Naive thymus-derived CD8-positive, alpha-beta T cell (primary cell): ENCODE data around the gene HLA-DQB1. TPM values are rescaled to one million over a fixed set of nuclear protein-coding genes. Genes with fewer than 3 reads are reported as not detected.

ENCODE experiments used
- ATAC-seq, 2 donors: fragments of 150-1000 bp; cut with Tn5 transposase in 1 of 2; sonication (Bioruptor Pico), chemical (Tn5 transposase) in 1 of 2; 1 replicate in 1 of 2; 2 replicates in 1 of 2; pipeline ENCODE4 v1.10.0; 2021; ENCODE audit warnings: mild to moderate bottlenecking in 2 of 2, moderate library complexity in 2 of 2
- POLR2A ChIA-PET: fragments of 350-600 bp; sonication (Branson Sonifier 250); formaldehyde crosslinking; loops from one replicate; lab custom pipeline; 2021; ENCODE audit warnings: antibody characterized with exemption; lab: Charles Lee
- DNase-seq, 10 donors: peaks; one replicate each; pipeline versions ENCODE4 v3.0.0 to v3.0.0-alpha.2; 2020 to 2022
- H3K27ac Mint-ChIP-seq, 10 donors: one replicate each; pipeline ENCODE4 v1.8.0; 2020 to 2022; ENCODE audit warnings: mild to moderate bottlenecking in 10 of 10, mixed read lengths in 10 of 10, moderate library complexity in 4 of 10, inconsistent platforms in 1 of 10
- H3K27me3 Mint-ChIP-seq, 5 donors: one replicate each; pipeline ENCODE4 v1.8.0; 2021 to 2022; ENCODE audit warnings: mixed read lengths in 5 of 5
- H3K36me3 Mint-ChIP-seq, 3 donors: one replicate each; pipeline ENCODE4 v1.8.0; 2020 to 2022; ENCODE audit warnings: mixed read lengths in 3 of 3, mild to moderate bottlenecking in 2 of 3, inconsistent platforms in 1 of 3
- H3K4me1 Mint-ChIP-seq, 4 donors: one replicate each; pipeline ENCODE4 v1.8.0; 2021 to 2022; ENCODE audit warnings: mixed read lengths in 4 of 4
- H3K4me3 Mint-ChIP-seq, 10 donors: one replicate each; pipeline ENCODE4 v1.8.0; 2020 to 2022; ENCODE audit warnings: mild to moderate bottlenecking in 10 of 10, mixed read lengths in 10 of 10, moderate library complexity in 6 of 10, inconsistent platforms in 1 of 10
- H3K9me3 Mint-ChIP-seq, 9 donors: one replicate each; pipeline ENCODE4 v1.8.0; 2020 to 2022; ENCODE audit warnings: mixed read lengths in 9 of 9, mild to moderate bottlenecking in 3 of 9, inconsistent platforms in 1 of 9, moderate library complexity in 1 of 9
- polyA plus RNA-seq, 3 donors: library from polyadenylated mRNA; unstranded; fragments of 300-500 nt; fragmentation: Illumina TruSeq; gene quantifications; one replicate each; pipeline ENCODE4 v1.2.3, GENCODE V29; 2021
- total RNA-seq, 8 experiments: library from RNA in 2 of 8; stranded (reverse) in 2 of 8; gene quantifications; one replicate each; pipeline ENCODE4 v1.2.3 and lab custom pipeline; 2021 to 2026

HLA-DQB1 gene
- total and polyA plus RNA-seq, 5 experiments from 2014 or later: 1.4 to 22.9 (median 13.6) TPM

DNA sequence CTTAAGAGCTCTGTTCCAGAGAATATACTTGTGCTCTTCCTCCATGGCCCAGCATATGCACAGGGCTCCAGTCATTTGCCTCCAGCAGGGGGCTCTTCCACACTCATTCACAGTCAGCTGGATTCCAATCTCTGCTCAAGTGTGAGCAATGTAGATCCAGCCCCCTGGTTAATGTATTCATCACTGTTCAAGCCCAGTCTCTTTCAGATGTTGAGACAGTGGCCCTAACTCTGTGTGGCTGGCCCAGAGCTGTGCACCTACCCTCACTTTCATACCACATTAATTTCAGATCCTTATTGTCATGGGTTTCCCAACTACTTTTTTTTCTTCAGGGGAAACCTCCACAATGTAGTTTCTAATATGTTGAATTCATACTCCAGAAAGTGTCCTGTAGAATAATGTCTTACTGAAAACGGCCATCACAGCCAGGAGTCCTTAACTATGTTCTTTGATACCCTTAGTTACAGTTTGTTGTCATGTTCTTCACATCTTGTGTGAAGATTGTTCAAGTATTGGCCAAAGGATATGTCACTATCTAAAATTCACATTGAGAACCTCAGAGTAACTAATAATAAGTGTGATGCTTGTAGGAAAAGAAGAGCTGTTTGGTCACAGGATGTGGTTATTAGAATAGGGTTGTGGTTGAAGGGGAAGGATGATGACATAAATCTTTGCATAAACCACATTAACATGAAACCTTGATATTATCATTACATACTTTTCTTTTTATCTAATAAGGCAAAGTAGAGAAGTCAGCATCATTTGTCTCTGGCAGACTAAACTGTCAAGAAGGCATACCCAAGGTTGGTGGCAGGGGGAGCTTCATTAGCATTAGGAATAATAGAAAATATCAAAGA lies 43.7 kb downstream of the HLA-DQB1 start:
- Mint-ChIP-seq H3K9me3 (peaks cover 0 to 11% (median 3%) of the 10 kb centered on the region in 9 donors), H3K36me3 (peaks cover 0 to 6% (median 0%) of the 10 kb centered on the region in 3 donors), H3K4me1 (peaks cover 21 to 60% (median 34%) of the 10 kb centered on the region in 4 donors), H3K4me3 (peak overlapping the region in 9 of 10 donors; percentile 29 to 68 (median 52)), H3K27ac (peak overlapping the region; percentile 60 to 94 (median 88)), H3K27me3 (no peaks in the 10 kb centered on the region)
- ATAC-seq (peak; percentile 74 to 87), DNase-seq (peak; percentile 5 to 87 (median 50))
- POLR2A ChIA-PET: interaction anchor here (0.7 to 1.7 kb wide), 5 partner anchors 12 to 42 kb away, joined by 3 to 9 read pairs (median 4); partner anchors contain the start of gene HLA-DQA1

DNA sequence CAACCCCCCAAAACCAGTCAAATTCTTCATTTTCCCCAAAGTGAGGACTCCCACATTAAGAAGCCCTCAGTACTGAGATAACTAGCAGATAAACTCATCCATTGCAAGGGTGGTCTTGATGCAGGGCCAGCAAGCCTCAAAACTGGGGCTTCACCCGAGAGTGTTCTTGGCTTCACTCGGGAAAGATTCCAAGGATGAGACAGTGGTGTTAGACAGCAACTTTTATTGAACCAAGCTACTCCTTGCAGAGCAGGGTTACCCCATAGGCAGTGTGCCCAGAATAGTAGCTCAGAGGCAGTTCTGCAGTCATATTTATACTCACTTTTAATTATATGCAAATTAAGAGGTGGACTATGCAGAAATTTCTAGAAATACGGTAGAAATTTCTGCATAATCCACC lies 45.1 kb downstream of the HLA-DQB1 start:
- Mint-ChIP-seq H3K4me3 (no peak overlapping the region), H3K36me3 (peaks cover 0 to 6% (median 2%) of the 10 kb centered on the region in 3 donors), H3K27ac (peak overlapping the region in 4 of 10 donors; percentile 6 to 94 (median 43)), H3K4me1 (peaks cover 21 to 56% (median 33%) of the 10 kb centered on the region in 4 donors), H3K27me3 (no peaks in the 10 kb centered on the region), H3K9me3 (peaks cover 0 to 19% (median 3%) of the 10 kb centered on the region in 9 donors)
- ATAC-seq (no peak), DNase-seq (no peak)
- POLR2A ChIA-PET: interaction anchor here (0.6 kb wide), 1 partner anchor 460 kb away, joined by 3 read pairs; no protein-coding TSS in a partner anchor

DNA sequence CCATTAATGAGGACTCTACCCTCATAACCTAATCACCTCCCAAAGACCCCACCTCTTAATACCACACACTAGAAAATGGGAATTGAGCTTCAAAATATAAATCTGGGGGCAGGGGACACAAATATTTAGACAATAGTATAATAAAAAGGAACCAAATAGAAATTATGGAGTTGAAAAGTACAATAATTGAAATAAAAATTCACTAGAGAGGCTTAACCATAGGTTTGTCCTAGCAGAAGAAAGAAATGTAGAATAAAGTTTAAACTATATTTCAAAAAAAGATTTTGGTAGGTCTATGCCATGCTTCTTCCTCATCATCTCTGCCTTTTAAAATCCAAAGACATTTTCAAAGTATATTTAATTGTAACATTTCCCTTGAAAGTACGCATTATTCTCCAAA lies 48.7 kb downstream of the HLA-DQB1 start:
- Mint-ChIP-seq H3K27ac (no peak overlapping the region), H3K4me1 (peaks cover 6 to 37% (median 12%) of the 10 kb centered on the region in 4 donors), H3K4me3 (no peak overlapping the region), H3K27me3 (no peaks in the 10 kb centered on the region), H3K36me3 (peaks cover 0 to 6% (median 2%) of the 10 kb centered on the region in 3 donors), H3K9me3 (peaks cover 0 to 19% (median 3%) of the 10 kb centered on the region in 9 donors)
- POLR2A ChIA-PET: no interaction called here
- ATAC-seq (no peak), DNase-seq (no peak)

DNA sequence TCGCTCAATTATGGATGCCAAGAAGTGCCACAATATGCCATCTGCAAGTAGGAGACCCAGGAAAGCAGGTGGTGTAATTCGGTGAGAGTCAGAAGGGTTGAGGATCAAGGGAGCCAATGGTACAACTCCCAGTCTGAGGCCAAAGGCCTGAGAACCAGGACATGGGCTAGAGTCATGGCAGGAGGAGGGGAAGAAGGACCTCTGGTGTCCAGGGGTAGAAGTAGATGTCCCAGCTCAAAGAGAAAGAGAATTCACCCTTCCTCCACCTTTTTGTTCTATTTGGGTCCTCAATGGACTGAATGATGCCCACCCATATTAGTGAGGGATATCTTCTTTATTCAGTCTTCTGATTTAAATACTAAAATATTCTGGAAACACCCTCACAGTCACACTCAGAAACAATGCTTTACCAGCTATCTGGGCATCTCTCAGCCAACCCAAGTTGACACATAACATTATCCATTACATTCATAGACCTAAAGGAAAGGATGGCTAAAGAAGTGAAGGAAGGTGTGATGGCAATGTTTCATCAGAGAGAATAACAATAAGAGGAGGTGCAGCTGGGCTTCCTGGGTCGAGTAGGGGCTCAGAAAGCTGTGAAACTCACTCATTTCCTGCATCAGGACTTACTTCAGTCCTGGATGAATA lies 50.4 kb downstream of the HLA-DQB1 start:
- Mint-ChIP-seq H3K27me3 (peaks cover 0 to 5% (median 0%) of the 10 kb centered on the region in 5 donors), H3K9me3 (peaks cover 0 to 19% (median 3%) of the 10 kb centered on the region in 9 donors), H3K4me1 (peaks cover 0 to 26% (median under 1%) of the 10 kb centered on the region in 4 donors), H3K36me3 (peaks cover 0 to 6% (median 2%) of the 10 kb centered on the region in 3 donors), H3K4me3 (no peak overlapping the region), H3K27ac (peak overlapping the region in 2 of 10 donors; percentile 16 to 36)
- POLR2A ChIA-PET: no interaction called here
- no peak for DNase-seq
- no peak for ATAC-seq

DNA sequence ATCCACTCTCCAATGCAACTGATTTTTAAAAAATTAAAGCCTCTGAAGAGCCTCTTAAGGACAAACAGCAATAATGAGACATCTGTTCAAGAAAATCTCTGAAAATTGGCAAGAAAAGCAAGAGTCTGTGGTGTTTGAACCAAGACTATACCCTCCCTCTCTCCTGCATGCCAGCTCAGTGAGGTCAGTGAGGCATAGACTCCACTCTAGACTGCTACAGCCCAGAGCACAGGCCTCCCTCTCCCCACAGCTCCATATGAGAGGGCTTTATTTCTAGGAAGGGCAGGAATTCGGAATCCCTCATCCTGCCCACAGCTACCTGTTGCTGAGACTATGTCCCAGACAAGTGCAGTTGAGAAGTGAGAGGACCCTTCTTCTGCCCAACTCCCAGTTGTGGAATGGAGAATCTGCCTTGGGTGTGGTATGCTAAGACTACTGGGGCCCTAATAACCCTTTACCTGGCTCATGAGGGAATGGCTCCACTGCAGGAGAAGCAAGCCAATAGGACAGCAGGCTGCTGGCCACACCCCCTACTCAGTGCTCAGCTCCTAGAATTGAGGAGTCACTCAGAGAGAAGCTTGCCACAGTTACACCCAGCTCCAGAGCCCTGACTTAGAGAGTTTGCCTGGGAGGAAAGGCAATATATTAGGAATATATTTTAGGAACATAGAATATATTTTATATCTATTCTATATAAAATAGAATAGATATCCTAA lies 51.9 kb downstream of the HLA-DQB1 start:
- peaks cover 0 to 5% (median 0%) of the 10 kb centered on the region in 5 donors for H3K27me3 Mint-ChIP-seq
- no peak overlapping the region for H3K27ac Mint-ChIP-seq
- no peak for ATAC-seq
- peaks cover 0 to 28% (median 0%) of the 10 kb centered on the region in 4 donors for H3K4me1 Mint-ChIP-seq
- H3K9me3 Mint-ChIP-seq: peaks cover 0 to 19% (median 3%) of the 10 kb centered on the region in 9 donors
- DNase-seq: no peak
- H3K36me3 Mint-ChIP-seq: peaks cover 0 to 6% (median 2%) of the 10 kb centered on the region in 3 donors
- no peak overlapping the region for H3K4me3 Mint-ChIP-seq
- POLR2A ChIA-PET: no interaction called here

DNA sequence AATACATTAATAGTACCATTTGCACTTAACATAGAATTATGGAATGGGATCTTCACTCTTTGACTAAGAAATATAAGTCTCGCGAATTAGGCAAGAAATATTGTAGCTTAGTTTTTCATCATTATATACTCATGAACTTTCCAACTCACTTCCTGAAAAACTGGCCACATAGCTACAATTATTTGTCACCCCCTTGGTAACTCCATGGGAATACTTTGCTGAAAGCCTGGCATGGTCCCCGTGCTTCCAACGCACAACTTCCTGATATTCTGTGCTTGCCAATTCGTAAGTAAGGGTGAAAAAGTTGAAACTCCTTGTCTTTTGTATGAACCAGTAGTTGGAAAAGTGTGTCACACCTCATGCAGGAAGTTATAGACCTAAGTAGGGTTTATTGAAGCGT lies 53.0 kb downstream of the HLA-DQB1 start:
- Mint-ChIP-seq H3K9me3 (peaks cover 0 to 16% (median 3%) of the 10 kb centered on the region in 9 donors), H3K4me3 (no peak overlapping the region), H3K36me3 (peaks cover 0 to 6% (median 2%) of the 10 kb centered on the region in 3 donors), H3K4me1 (peaks cover 0 to 28% (median 1%) of the 10 kb centered on the region in 4 donors), H3K27ac (peak overlapping the region in 1 of 10 donors; percentile 49), H3K27me3 (peaks cover 0 to 5% (median 0%) of the 10 kb centered on the region in 5 donors)
- ATAC-seq (no peak), DNase-seq (no peak)
- POLR2A ChIA-PET: no interaction called here

DNA sequence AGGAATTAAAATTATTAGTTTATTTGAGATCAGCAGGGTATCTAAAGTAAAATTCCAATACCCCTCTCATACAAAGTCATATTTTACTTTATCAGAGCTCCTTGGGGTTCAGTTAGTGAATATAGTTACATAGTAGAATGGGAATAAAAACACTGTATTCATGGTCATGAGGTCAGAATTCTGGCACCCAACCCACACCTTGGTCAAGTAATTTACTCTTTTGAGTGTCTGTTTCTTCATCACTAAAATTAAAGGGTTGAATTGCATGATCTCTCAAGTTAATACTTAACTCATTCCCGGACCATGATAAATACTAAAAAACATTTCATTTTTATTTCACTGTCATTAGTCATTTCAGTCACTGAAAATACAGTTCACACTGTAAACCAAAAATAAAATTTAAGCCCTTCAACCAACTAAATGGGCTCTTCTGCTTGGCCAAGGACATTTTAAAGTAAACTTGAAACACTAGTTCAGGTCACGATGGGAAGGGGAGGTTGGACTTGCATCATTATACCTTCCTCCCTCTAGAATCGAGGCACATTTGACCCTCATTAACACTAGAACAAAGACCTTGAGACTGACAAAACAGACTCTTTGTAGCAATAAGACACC lies 55.7 kb downstream of the HLA-DQB1 start:
- H3K9me3 Mint-ChIP-seq: no peaks in the 10 kb centered on the region
- peaks cover 0 to 33% (median 1%) of the 10 kb centered on the region in 4 donors for H3K4me1 Mint-ChIP-seq
- no peak overlapping the region for H3K4me3 Mint-ChIP-seq
- H3K36me3 Mint-ChIP-seq: no peaks in the 10 kb centered on the region
- POLR2A ChIA-PET: no interaction called here
- ATAC-seq (no peak), DNase-seq (no peak)
- H3K27ac Mint-ChIP-seq: peak overlapping the region in 2 of 10 donors; percentile 12 to 17
- H3K27me3 Mint-ChIP-seq: peaks cover 0 to 7% (median 0%) of the 10 kb centered on the region in 5 donors

DNA sequence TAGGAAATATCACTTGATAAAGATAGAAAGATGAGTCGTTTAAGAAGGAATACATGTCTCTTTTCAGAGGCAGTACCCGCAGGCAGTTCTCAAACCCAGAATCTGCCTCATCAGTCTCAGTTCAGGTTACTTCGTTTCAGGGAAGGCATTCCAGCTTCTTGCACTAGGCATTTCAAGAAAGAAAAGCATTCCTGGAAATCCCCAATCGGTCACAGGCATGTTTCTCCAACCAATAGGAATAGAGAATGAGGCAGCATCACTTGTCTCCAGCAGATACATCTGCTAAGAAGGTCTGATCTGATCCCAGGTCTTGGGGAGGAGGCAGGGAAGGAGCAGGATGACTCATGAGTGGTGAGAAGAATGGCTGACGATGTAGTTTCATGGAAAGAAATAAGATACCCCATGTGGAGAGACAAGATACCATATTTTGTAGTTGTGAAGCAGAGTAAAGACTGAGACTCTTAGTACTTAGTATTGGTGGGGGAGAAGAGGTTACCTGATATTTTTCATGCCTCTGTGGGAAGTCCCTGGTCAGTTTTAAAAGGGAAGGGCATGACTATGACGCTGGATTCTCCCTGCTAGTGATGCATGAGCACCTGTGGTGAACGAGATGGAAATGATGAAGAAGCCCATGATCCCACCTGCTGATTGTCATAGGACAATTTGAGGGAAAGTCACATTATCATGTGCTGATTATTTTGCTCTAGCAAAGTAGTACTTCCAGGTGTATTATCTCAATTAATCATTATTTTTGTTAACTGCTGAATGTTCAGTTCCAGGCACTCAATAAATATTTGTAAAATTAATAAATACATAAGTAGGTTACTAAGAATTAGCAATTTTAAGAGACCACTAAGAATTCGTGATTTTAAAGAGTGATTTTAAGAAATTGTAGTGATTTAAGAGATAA lies 56.5 kb downstream of the HLA-DQB1 start:
- H3K9me3 Mint-ChIP-seq: no peaks in the 10 kb centered on the region
- ATAC-seq (peak; percentile 80 to 99), DNase-seq (peak in 9 of 10 donors; percentile 35 to 77 (median 59))
- no peaks in the 10 kb centered on the region for H3K36me3 Mint-ChIP-seq
- peaks cover 0 to 30% (median 1%) of the 10 kb centered on the region in 4 donors for H3K4me1 Mint-ChIP-seq
- no peak overlapping the region for H3K27ac Mint-ChIP-seq
- peaks cover 0 to 7% (median 0%) of the 10 kb centered on the region in 5 donors for H3K27me3 Mint-ChIP-seq
- POLR2A ChIA-PET: no interaction called here
- no peak overlapping the region for H3K4me3 Mint-ChIP-seq

Other genes starting within 250 kb of the HLA-DQB1 start
- gene HLA-DRA, start 226.8 kb downstream of the HLA-DQB1 start, total RNA-seq: 10 to 100 TPM; 75.0 to 75.7 TPM
- 10 to 100 TPM in 2 of 3 donors, under 1 TPM in 1; 0.27 to 60.3 (median 13.2) TPM for gene HLA-DRA, start 226.8 kb downstream of the HLA-DQB1 start, polyA plus RNA-seq
- under 1 TPM; 0.34 to 0.52 TPM for gene HLA-DRB5, start 136.4 kb downstream of the HLA-DQB1 start, total RNA-seq
- 10 to 100 TPM in 1 of 3 donors, 1 to 10 TPM in 1, under 1 TPM in 1; 0.24 to 28.5 (median 1.8) TPM for gene HLA-DRB5, start 136.4 kb downstream of the HLA-DQB1 start, polyA plus RNA-seq
- 10 to 100 TPM; 22.0 to 23.9 TPM for gene HLA-DRB1, start 76.8 kb downstream of the HLA-DQB1 start, total RNA-seq
- gene HLA-DRB1, start 76.8 kb downstream of the HLA-DQB1 start, polyA plus RNA-seq: 100 to 1,000 TPM in 1 of 3 donors, 10 to 100 TPM in 1, 1 to 10 TPM in 1; 1.1 to 127 (median 11.5) TPM
- 10 to 100 TPM; 13.7 to 15.5 TPM for gene HLA-DQA1, start 29.3 kb downstream of the HLA-DQB1 start, total RNA-seq
- gene HLA-DQA1, start 29.3 kb downstream of the HLA-DQB1 start, polyA plus RNA-seq: 10 to 100 TPM in 1 of 3 donors, 1 to 10 TPM in 1, not detected in 1; 1.6 to 11.0 TPM
- gene HLA-DQA2, start 74.7 kb upstream of the HLA-DQB1 start, total RNA-seq: 1 to 10 TPM; 1.1 to 1.6 TPM
- 1 to 10 TPM in 1 of 3 donors, not detected in 2; 2.8 TPM for gene HLA-DQA2, start 74.7 kb upstream of the HLA-DQB1 start, polyA plus RNA-seq
- 1 to 10 TPM in 1 of 2 experiments, under 1 TPM in 1; 0.74 to 1.2 TPM for gene HLA-DQB2, start 96.9 kb upstream of the HLA-DQB1 start, total RNA-seq
- gene HLA-DQB2, start 96.9 kb upstream of the HLA-DQB1 start, polyA plus RNA-seq: 1 to 10 TPM in 1 of 3 donors, under 1 TPM in 1, not detected in 1; 0.91 to 2.2 TPM
- 1 to 10 TPM; 3.9 to 5.6 TPM for gene HLA-DOB, start 150.3 kb upstream of the HLA-DQB1 start, total RNA-seq
- gene HLA-DOB, start 150.3 kb upstream of the HLA-DQB1 start, polyA plus RNA-seq: under 1 TPM in 2 of 3 donors, not detected in 1; 0.43 to 0.75 TPM
- gene TAP2, start 172.1 kb upstream of the HLA-DQB1 start, total RNA-seq: 100 to 1,000 TPM in 1 of 2 experiments, 10 to 100 TPM in 1; 96.2 to 117 TPM
- gene TAP2, start 172.1 kb upstream of the HLA-DQB1 start, polyA plus RNA-seq: 10 to 100 TPM; 24.2 to 36.6 (median 25.3) TPM
- gene PSMB8, start 177.4 kb upstream of the HLA-DQB1 start, total RNA-seq: 100 to 1,000 TPM; 133 to 138 TPM
- 100 to 1,000 TPM; 350 to 386 (median 386) TPM for gene PSMB8, start 177.4 kb upstream of the HLA-DQB1 start, polyA plus RNA-seq
- gene TAP1, start 187.0 kb upstream of the HLA-DQB1 start, total RNA-seq: 100 to 1,000 TPM; 113 TPM
- gene TAP1, start 187.0 kb upstream of the HLA-DQB1 start, polyA plus RNA-seq: 100 to 1,000 TPM; 197 to 283 (median 230) TPM
- gene PSMB9, start 187.5 kb upstream of the HLA-DQB1 start, total RNA-seq: 100 to 1,000 TPM; 102 to 104 TPM
- gene PSMB9, start 187.5 kb upstream of the HLA-DQB1 start, polyA plus RNA-seq: 100 to 1,000 TPM; 402 to 432 (median 424) TPM